NOMO-1 (cell line): ENCODE results near the gene CEP63.

Experiments
- DNase-seq, 2 experiments: peaks; one replicate each; lab custom pipeline; 2025; ENCODE audit not compliant: unreplicated experiment in 2 of 2; lab: John Stamatoyannopoulos, UW

The CEP63 gene

DNA sequence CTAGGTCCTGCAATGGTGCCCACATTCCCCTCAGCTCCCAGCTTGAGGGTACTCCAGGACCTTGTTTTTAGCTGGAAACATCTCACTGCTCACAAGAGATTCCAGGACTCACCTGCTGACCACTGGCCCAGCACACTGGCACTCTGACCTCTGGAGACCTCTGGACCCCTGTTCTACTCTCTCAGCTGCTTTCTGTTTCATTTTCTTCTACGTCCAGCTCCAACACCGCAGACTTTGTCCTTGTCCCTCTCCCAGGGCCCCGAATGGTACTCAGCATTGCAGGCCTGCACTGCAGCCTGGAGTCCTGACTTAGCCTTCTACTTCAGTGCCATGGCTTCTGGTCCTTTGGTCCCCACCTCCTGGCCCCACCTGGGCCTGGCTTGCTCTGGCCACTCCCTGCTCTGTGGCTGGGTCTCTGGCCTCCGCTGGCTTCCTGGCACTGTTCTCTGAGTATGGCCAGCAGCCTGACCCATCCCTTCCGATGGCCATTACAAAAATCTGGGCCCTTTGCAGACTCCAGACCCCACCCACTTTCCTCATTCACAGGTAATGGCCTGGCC, 137.0 kb downstream of the CEP63 start:
- no peak for DNase-seq

- no peak for DNase-seq
Observed at GRCh38 chr3:134623615-134624245, 137.9 kb downstream of the CEP63 start.
